ENCODE measurements around the gene ICE2.
"Not testable (repeated sequence)": the region's sequence is repeated elsewhere in the genome, so short reads cannot be mapped to it uniquely, and the experiment has no call there.

Gene ICE2

GRCh38 chr15:60410350-60410749, 68.6 kb downstream of the ICE2 start:
- not testable (repeated sequence) for DNase-seq (ENCODE audit: low read depth in 2 of 2)

- no peak for DNase-seq (ENCODE audit: low read depth in 2 of 2)
Observed at GRCh38 chr15:60408463-60408981, 70.4 kb downstream of the ICE2 start.

GRCh38 chr15:60407415-60407805, 71.5 kb downstream of the ICE2 start:
- DNase-seq (ENCODE audit: low read depth in 2 of 2): no peak

DNA sequence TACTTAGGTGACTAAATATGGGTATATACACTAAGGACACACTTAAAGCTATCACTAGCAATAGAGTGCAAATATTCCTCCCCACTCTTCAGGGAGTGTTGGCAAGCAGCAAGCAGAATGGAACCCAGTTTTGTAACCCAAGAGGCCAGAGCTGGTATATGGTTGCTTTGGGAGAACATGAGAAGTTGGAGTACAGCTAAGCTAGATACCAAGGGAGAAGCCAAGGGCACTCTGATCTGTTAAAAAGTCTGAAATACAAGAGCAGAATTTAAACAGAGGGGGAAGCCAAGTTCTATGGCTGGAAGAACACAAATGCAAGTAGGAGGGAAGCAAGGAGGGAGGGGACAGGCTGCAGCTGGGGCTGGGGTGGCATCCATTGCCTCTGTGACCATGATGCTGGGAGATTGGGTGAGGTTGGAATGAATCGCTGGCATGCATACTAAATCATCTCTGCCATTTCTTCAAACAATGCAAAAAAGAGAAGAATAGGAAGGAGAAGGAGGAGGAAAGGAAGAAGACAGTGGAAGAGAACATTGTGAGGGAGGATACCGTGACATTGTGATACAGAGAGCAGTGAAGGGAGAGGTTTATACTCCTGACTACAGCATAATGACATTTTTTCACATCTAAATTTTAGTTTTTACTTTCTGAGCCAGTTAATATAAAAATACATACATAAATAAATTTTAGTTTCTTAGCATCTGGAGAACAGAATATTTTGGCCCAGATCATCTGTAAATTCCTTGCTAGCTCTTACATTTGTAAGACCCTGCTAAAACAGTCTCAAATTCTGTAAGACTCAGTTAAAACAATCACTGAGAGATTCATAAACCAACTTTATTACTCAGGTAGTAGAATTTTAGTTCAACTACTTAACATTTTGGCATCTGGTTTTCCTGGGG, 72.2 kb downstream of the ICE2 start:
- no peak for DNase-seq (ENCODE audit: low read depth in 2 of 2)

- no peak for DNase-seq (ENCODE audit: low read depth in 2 of 2)
Observed at GRCh38 chr15:60405399-60405798, 73.5 kb downstream of the ICE2 start.

GRCh38 chr15:60404351-60404750, 74.6 kb downstream of the ICE2 start:
- DNase-seq (ENCODE audit: low read depth in 2 of 2): not testable (repeated sequence)

GRCh38 chr15:60400944-60401343, 78.0 kb downstream of the ICE2 start:
- DNase-seq (ENCODE audit: low read depth in 2 of 2): no peak

DNA sequence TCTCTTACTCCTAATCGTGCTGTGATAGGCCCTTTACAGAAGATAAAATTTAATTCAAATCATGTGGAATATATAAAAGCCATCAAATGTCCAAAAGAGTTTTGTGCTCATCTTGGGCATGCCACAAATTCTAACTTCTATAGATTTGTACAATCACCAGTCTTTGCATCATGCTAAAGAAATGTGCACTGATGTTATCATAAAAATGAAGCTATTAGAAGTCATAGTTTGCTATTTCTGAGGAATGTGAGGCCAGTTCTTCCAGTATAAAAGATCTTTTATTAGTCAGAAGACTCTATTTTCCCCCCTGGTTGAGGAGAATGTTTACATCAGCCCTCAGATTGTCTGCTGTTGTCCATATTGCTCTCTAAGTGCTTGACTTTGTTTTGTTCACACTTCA, 79.0 kb downstream of the ICE2 start:
- DNase-seq (ENCODE audit: low read depth in 2 of 2): no peak

DNA sequence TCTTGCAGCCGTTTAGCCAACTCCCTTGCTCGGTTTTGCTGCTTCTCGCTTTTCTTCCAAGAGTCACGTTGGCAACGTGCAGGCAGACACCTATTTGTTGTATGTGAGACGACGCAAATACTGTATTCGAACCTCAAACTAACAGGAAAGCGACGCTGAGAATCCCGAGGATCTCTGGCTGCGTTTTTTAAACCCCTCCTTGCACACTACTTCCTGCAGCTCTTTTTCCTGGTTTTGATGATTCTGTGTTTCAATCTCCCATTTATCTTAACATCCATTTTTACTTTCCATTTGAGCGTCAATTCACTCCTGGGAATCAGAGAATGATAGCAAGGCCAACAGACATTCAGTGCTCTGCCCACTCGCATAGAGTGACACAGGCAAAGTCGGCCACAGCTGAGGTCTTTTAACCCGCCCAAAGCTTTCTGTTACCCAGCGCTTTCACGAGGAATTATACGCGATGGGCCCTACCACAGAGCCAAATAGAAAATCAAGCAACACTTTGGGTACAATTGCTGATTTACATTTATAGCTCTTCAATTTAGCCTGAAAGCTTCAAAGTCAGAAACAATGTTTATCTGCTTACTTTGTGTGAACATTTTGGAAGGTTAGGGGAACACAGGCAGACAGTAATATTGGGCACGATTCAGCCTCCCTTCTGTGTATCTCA, 79.6 kb downstream of the ICE2 start:
- DNase-seq (ENCODE audit: low read depth in 2 of 2): no peak

DNA sequence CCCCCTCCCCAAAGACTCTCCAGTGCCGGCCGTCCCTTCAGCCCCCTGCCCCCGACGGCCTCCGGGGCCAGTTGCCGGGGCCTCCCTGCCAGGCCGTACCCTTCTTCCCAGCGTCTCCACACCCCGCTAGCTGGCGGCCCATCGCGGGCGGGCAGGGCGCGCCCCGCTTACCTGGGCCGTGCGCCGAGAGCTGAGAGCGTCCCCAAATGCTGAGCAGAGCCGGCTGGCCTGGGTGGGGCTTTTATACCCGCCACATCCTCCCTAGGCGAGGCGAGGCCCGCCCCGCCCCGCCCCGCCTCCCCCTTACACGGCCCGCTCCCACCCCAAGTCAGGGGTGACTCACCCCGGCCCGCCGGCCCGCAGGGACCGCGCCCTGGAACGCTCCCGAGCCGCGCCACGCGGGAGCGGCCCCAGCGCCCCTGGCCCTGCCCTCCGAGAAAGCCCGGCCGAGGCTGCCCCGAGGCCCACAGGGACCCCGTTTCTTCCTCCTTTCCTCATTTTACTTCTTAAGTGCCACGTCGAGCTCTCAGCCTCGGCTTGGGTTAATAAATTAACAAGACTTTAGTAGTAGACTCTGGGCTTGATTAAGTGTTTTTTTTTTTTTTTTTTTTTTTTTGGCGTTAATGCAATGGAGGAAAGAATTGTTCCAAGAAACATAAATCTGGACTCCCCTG, 81.0 kb downstream of the ICE2 start, which contains the start of gene ANXA2:
TSS of gene ANXA2 (minus strand) at position 215 of the 674 bp plus-strand sequence. CDS start 11,911 bp downstream, outside the sequence.
- DNase-seq (ENCODE audit: low read depth in 2 of 2): peak; percentile 68 to 78

- DNase-seq (ENCODE audit: low read depth in 2 of 2): peak in 1 of 2 donors; percentile 57
Observed at GRCh38 chr15:60396958-60397771, 81.8 kb downstream of the ICE2 start.

GRCh38 chr15:60396560-60396957, 82.4 kb downstream of the ICE2 start:
- no peak for DNase-seq (ENCODE audit: low read depth in 2 of 2)

DNA sequence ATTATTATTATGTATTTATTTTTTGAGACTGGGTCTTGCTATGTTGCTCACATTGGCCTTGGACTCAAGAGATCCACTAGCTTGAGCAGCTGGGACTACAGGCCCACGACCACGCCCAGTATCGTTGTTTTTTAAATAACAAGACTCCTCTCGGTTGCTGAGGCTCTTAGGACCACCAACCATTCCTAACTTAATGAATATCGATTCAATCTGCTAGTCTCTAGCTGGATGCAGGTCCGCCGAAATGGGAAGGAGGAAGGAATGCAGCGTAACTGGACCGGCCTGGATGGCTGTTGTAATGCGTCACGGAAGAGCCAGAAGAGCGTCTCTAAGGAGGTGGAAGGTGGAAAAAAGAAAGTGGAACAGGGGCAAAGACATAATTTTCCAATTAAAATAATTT, 82.8 kb downstream of the ICE2 start:
- no peak for DNase-seq (ENCODE audit: low read depth in 2 of 2)

- DNase-seq (ENCODE audit: low read depth in 2 of 2): no peak
Observed at GRCh38 chr15:60395276-60396011, 83.5 kb downstream of the ICE2 start.

DNA sequence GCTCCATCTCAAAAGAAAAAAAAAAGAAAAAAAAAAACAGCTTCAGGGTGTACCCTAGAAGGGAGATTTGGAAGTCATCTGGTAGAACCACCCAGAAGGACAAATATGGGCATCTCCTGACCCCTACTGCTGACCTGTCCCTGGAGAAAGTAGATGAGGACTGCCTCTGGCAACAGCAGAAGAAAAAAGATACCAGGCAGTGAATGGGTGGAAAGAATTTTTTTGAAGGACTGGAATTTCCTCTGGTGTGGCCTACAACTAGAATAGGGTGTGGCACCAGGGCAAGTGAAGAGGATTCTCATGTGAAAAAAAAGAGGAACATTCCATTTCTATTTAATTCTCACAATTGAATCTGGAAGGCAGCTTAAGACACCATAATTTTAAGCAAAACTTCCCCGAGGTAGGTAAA, 84.2 kb downstream of the ICE2 start:
- no peak for DNase-seq (ENCODE audit: low read depth in 2 of 2)

DNA sequence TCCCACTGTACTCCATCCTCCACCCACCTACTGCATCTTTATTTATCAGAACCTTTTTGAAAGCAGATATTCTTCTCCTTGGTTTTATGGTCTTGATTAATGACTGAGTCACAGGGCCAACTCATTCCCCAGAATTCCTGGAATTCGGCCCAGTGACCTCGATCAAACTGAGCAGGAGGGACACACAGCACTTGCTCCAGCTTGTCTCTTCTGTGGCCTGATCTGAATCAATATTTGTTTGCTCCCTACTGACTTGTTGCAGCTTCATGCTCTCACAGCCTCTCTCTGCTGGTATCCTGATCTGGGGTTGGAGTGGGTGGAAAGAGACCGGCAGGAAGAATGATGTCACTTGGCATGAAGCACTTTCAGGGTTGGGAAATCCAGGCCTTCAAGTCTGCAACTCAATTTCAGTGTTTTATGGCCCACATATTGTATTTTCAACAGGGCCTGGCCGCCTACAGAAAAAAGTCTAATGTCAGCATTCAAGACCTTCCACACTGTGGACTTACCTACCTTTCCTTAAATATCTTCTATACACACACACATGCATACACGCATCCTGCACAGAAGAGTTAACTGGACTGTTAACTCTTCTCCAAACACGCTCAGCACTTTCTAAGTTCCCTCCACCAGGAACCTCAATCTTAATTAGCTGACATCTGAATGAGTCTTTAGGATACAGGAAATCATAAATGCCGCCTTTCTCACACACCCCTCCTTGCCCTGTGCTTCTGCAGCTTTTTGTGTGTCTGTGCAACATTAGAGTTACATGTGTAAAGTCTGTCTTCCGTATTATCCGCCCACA, 85.8 kb downstream of the ICE2 start:
- no peak for DNase-seq (ENCODE audit: low read depth in 2 of 2)

DNA sequence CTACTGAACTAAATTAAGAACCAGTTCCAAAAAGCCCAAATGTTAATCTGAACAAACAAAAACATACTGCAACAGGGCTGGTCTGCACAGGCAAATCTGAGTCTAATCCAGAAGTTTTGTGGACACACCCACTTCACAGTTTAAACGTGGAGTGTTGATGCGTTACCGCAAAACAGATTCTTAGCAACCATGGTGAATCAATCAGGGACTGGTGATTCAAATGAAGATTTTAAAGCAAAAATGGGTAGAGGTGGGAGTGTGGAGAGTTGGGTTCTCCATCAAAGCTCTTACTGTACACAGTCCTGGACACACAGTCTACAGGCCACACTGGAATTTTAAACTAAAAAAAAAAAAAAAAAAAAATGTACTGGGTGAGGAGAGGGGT, 86.3 kb downstream of the ICE2 start:
- no peak for DNase-seq (ENCODE audit: low read depth in 2 of 2)

GRCh38 chr15:60391722-60392315, 87.1 kb downstream of the ICE2 start:
- DNase-seq (ENCODE audit: low read depth in 2 of 2): no peak

GRCh38 chr15:60390871-60391501, 88.0 kb downstream of the ICE2 start:
- DNase-seq (ENCODE audit: low read depth in 2 of 2): no peak

Measured in stimulated activated CD4-positive, alpha-beta T cell treated with anti-CD3 and anti-CD28 coated beads, Interleukin-4, amount 100 ng/mL, for 48 hours (primary cell).